Measurements from ENCODE around the gene LHFPL6.

GRCh38 chr13:39330504-39330903, 272.5 kb downstream of the LHFPL6 start:
- TF ChIP-seq CTCF (IDR thresholded peaks at IDR 0.05; ENCODE audit: low read length) (no peak), EZH2 (IDR thresholded peaks at IDR 0.05; ENCODE audit: borderline replicate concordance, low read length) (no peak)

All from OCI-LY1 (cell line).